WERI-Rb-1 (cell line): ENCODE results near the gene UCMA.
"Not testable (repeated sequence)": the region's sequence is repeated elsewhere in the genome, so short reads cannot be mapped to it uniquely, and the experiment has no call there.

Source experiments
- DNase-seq: peaks from one replicate; pipeline ENCODE4 v3.0.0-alpha.2; 2020
- H3K27ac ChIP-seq: fragments of 250-450 bp; sonication (Bioruptor Pico); 2 replicates; pipeline ENCODE4 v1.5.1; 2020; ENCODE audit warnings: mild to moderate bottlenecking, moderate library complexity
- H3K27me3 ChIP-seq: fragments of 250-450 bp; sonication (Bioruptor Pico); 2 replicates; pipeline ENCODE4 v1.5.1; 2021; ENCODE audit warnings: mild to moderate bottlenecking, low read depth, moderate library complexity; ENCODE audit not compliant: insufficient read depth, severe bottlenecking
- H3K36me3 ChIP-seq: fragments of 250-450 bp; sonication (Bioruptor Pico); 2 replicates; pipeline ENCODE4 v1.5.1; 2020; ENCODE audit warnings: mild to moderate bottlenecking, moderate library complexity
- H3K4me3 ChIP-seq: 2 replicates; pipeline ENCODE4 v1.5.1; 2011; ENCODE audit warnings: low read depth, mild to moderate bottlenecking, control low read depth, low read length
- H3K9me3 ChIP-seq: fragments of 250-450 bp; sonication (Bioruptor Pico); 2 replicates; pipeline ENCODE4 v1.5.1; 2021; ENCODE audit warnings: mild to moderate bottlenecking, moderate library complexity; ENCODE audit not compliant: severe bottlenecking
- CTCF ChIP-seq: IDR thresholded peaks from 2 replicates; pipeline ENCODE4 v1.5.1; 2011; ENCODE audit warnings: low read depth, mild to moderate bottlenecking, control low read depth, inconsistent platforms, low read length

The UCMA gene

GRCh38 chr10:13239923-13240322 is 5.7 kb upstream of the UCMA start:
- Histone ChIP-seq H3K9me3 (no peaks in the 10 kb centered on the region), H3K36me3 (no peaks in the 10 kb centered on the region), H3K27me3 (no peaks in the 10 kb centered on the region), H3K27ac (no peak overlapping the region), H3K4me3 (no peak overlapping the region)
- TF ChIP-seq CTCF, result no peak
- no peak for DNase-seq

DNA sequence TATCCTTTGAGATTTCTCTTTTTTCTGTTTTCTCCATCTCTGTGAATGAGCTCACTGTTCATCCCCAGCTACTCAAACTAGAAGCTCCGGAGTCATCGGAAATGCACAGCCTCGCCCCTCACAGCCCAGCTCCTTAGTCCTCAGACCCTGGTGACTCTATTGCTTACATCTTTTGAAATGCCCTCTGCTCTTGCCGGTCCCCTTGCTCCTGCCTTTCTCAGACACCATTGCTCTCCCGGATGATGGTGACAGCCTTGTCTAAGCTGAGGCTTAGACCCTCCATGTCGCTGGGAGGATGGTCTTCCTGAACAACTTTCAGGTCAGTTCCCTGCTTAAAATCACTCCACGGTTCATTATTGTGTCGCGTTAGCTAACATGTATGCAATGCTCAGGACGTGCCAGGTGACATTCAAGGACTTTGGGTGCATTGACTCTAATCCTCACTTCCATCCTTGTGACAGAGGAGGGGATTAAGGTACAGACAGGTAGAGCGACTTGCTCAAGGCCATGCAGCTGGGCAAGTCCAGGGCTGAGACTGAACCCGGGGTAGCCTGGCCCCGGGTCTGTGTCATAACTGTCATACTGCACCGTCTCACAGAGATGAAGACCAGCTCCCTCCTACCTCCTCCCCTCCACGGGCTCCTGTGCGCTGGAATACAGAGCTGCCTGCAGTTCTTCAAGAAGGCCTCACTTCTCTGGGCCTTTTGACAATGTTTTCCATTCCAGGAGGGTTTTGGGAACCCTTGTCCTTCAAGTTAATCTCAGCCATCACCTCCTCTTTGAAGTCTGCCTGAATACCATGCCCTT is 4.3 kb upstream of the UCMA start:
- no peak for DNase-seq
- Histone ChIP-seq H3K27ac (no peak overlapping the region), H3K27me3 (no peaks in the 10 kb centered on the region), H3K36me3 (no peaks in the 10 kb centered on the region), H3K9me3 (no peaks in the 10 kb centered on the region), H3K4me3 (no peak overlapping the region)
- no peak for TF ChIP-seq CTCF

DNA sequence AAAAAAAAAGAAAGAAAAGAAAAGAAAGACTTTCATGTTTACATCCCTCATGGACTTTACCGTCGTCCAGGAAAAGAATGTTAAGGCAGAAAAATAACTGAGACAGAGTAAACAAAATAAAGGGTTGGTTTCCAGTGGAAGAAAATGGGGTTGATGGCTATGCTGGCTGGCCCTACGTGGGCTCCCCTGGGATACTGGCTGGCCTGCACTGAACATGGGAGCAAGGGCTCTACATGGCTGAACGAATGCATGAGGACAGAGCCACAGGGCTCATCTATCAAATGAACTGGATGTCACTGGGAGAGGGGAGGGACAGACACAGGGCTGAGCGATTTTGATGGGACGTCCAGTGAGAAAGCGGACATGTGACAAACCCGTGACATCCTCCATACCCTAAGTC is 2.5 kb upstream of the UCMA start:
- H3K36me3 ChIP-seq, result no peaks in the 10 kb centered on the region
- H3K27me3 ChIP-seq, result no peaks in the 10 kb centered on the region
- no peak overlapping the region for H3K4me3 ChIP-seq
- DNase-seq, result no peak
- no peaks in the 10 kb centered on the region for H3K9me3 ChIP-seq
- H3K27ac ChIP-seq, result no peak overlapping the region
- TF ChIP-seq CTCF, result no peak

- not testable (repeated sequence) for H3K36me3 ChIP-seq, H3K27me3 ChIP-seq, H3K4me3 ChIP-seq, H3K27ac ChIP-seq, H3K9me3 ChIP-seq, DNase-seq
These were observed 562 bp upstream of the UCMA start for GRCh38 chr10:13234736-13235135.

- Histone ChIP-seq H3K36me3 (no peaks in the 10 kb centered on the region), H3K27ac (no peak overlapping the region), H3K27me3 (no peaks in the 10 kb centered on the region), H3K4me3 (no peak overlapping the region), H3K9me3 (no peaks in the 10 kb centered on the region)
- TF ChIP-seq CTCF, result no peak
- DNase-seq, result no peak
These were observed 816 bp downstream of the UCMA start for GRCh38 chr10:13233358-13233757.

DNA sequence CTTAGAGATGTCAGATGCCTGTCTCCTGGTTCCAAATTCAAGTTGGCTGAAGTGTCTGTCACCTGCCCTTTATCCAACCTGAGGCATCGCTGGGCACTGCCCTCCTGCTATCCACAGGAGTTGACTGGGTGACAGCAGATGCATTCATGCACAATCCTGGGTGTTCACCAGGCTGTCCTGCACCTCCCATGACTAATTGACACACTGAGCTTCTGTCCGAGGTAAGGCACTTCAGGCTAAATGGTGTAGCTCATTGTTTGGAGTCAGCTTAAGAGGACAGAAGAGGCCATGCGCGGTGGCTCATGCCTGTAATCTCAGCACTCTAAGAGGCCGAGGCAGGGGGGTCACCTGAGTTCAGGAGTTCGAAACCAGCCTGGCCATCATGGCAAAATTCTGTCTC is 2.4 kb downstream of the UCMA start:
- no peaks in the 10 kb centered on the region for H3K9me3 ChIP-seq
- no peak overlapping the region for H3K4me3 ChIP-seq
- H3K27me3 ChIP-seq, result no peaks in the 10 kb centered on the region
- TF ChIP-seq CTCF, result no peak
- H3K36me3 ChIP-seq, result no peaks in the 10 kb centered on the region
- no peak overlapping the region for H3K27ac ChIP-seq
- DNase-seq, result peak; percentile 50
